Measurements from ENCODE around the gene PEAR1. TPM values are rescaled to one million over a fixed set of nuclear protein-coding genes. Genes with fewer than 3 reads are reported as not detected.
A peak's percentile ranks its signal among the peaks of the same experiment; 100 is the strongest.

The PEAR1 gene
- total RNA-seq, 4 donors from 2014 or later, result 7.0 to 10.7 (median 9.1) TPM

DNA sequence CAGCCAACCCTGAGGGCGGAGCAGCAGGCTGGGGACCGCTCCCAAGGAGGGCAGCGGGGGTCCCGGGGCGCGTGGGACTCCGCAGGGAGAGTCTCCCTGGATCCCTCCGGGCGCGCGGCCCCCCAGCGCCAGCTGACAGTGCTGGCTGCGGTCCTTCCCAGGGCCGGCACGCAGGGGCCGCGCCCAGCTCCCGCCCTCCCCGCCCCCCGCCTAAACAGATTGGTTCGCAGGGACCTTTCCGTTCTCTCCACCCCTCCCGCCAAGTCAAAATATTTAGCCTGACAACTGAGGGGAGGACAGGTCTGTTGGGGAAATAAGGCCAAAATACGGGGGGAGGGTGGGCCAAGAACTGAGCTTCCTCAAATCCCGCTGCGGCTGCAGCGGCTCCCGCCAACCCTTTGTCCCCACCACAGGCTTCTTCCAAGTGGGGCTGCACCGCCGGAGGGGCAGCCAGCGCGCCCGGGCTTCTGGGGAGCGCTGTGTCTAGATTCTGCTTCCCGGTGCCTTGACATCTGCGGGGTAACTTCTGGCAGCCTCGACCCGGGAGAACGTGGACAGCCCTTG lies 34.5 kb upstream of the PEAR1 start, which contains the start of gene INSRR:
Gene INSRR (minus strand): TSS at position 159 of the 564 bp plus-strand sequence. CDS start 496 bp downstream, outside the sequence.
- peak; percentile 29 for ATAC-seq
- Histone ChIP-seq H3K36me3 (no peaks in the 10 kb centered on the region), H3K27ac (no peak within 1 kb of the TSS), H3K27me3 (peaks cover 83% of the 10 kb centered on the region), H3K4me1 (peaks cover 0 to 35% (median 22%) of the 10 kb centered on the region in 3 donors), H3K9me3 (no peaks in the 10 kb centered on the region), H3K4me3 (peak within 1 kb of the TSS in 1 of 2 donors; percentile 43)
- WGBS, 2 donors (ENCODE audit: low coverage in 1 of 2), result 10 to 40% methylated on average over 2 to 7 of the region's 39 CpGs
- TF ChIP-seq, protein P1, sequence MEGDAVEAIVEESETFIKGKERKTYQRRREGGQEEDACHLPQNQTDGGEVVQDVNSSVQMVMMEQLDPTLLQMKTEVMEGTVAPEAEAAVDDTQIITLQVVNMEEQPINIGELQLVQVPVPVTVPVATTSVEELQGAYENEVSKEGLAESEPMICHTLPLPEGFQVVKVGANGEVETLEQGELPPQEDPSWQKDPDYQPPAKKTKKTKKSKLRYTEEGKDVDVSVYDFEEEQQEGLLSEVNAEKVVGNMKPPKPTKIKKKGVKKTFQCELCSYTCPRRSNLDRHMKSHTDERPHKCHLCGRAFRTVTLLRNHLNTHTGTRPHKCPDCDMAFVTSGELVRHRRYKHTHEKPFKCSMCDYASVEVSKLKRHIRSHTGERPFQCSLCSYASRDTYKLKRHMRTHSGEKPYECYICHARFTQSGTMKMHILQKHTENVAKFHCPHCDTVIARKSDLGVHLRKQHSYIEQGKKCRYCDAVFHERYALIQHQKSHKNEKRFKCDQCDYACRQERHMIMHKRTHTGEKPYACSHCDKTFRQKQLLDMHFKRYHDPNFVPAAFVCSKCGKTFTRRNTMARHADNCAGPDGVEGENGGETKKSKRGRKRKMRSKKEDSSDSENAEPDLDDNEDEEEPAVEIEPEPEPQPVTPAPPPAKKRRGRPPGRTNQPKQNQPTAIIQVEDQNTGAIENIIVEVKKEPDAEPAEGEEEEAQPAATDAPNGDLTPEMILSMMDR (IDR thresholded peaks at IDR 0.05), result no peak
- TF ChIP-seq POLR2A (IDR thresholded peaks at IDR 0.05), result peak in 1 of 2 donors; percentile 8

DNA sequence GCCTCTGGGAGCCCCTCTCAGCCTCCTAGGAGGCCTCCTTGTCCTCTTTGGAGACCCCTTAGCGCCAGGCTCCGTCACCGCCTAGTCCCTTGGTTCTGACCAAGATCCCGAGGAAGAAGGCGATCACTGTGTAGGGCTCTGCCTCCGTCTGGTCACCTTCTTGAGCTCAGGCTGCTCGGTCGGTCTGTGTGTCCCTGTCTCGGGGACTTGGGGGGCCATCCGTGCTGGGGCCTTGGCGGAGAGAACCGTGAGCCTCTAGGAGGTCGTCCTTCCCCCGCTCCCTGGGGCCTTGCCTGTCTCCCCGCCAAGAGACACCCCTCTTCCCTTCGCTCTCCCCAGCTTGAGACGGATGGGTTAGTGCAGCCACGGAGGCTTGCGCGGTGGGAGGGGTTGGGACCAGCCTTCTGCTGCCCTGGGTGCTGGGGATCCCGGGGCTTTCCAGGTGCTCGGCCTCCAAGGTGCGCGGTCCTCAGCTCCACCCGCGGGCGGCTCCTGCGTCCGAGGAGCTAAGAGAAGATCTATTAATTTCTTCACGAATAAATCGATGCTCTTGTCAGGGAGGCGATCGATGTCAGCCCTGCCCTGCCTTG lies 33.9 kb upstream of the PEAR1 start:
- Histone ChIP-seq H3K27me3 (peaks cover 85% of the 10 kb centered on the region), H3K4me3 (peak overlapping the region in 1 of 2 donors; percentile 43), H3K36me3 (no peaks in the 10 kb centered on the region), H3K27ac (no peak overlapping the region), H3K4me1 (peaks cover 0 to 35% (median 22%) of the 10 kb centered on the region in 3 donors), H3K9me3 (no peaks in the 10 kb centered on the region)
- ATAC-seq, result peak; percentile 25
- no peak for TF ChIP-seq POLR2A (IDR thresholded peaks at IDR 0.05)
- TF ChIP-seq POLR2AphosphoS5 (IDR thresholded peaks at IDR 0.05), result no peak
- TF ChIP-seq, protein P1 (IDR thresholded peaks at IDR 0.05), result no peak
- no peak for TF ChIP-seq EP300 (IDR thresholded peaks at IDR 0.05)
- WGBS, 2 donors (ENCODE audit: low coverage in 1 of 2), result 0 to 2% methylated on average over 8 to 9 of the region's 33 CpGs

DNA sequence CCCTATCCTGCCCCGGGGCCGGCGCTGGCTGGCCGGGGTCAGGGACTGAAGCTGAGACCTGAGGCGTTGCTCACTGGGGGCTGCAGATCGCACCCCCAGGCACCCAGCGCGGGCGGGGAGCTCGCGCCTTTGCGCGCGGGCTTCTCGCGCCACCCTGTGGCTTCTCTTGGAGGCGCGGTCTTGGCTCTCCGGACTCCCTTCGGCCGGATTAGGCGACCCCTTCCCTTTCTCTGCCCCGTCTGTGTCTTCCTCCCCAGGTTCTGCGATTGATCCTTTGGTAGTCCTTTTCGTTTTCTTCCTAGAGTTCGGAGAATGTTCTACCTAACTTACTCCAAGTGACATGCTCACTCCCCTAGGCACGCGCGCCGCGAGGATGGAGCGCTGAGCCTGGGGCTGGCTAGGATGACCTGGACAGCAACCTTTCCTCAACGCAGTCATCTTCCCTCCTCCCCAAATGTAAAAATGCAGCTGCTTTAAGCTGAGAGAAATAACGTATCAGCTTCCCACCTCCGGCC lies 33.3 kb upstream of the PEAR1 start:
- Histone ChIP-seq H3K27me3 (peaks cover 88% of the 10 kb centered on the region), H3K27ac (no peak overlapping the region)

DNA sequence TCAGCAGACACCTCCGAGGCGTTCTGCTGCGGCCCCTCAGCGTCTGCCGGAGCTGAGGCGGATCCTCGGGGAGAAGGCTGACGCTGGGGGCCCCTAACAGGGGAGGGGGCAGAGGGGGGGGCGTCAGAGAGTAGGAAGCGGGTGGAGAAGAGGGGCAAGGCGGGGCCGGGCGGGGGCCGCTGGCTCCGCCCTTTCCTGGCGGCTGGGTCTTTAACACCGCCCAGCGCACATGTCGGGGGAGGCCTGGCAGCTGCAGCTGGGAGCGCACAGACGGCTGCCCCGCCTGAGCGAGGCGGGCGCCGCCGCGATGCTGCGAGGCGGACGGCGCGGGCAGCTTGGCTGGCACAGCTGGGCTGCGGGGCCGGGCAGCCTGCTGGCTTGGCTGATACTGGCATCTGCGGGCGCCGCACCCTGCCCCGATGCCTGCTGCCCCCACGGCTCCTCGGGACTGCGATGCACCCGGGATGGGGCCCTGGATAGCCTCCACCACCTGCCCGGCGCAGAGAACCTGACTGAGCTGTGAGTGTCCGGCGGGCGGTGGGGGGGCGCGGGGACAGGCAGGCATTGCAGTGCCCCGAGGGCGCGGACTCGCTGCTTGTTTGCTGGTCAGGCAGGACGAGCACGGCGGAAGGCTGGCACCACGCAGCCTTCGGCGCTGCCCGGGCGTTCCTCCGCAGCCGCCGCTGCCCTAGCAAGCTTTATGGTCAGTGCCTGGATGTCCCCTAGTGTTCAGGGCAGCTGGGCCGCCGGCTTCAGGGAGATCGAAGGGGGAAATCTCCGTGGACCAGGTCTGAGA lies 32.7 kb upstream of the PEAR1 start, which contains the start of gene NTRK1:
Gene NTRK1 (plus strand): TSS at position 238 of the 796 bp plus-strand sequence. CDS start 70 bp downstream, at position 308.
- Histone ChIP-seq H3K36me3 (no peaks in the 10 kb centered on the region), H3K9me3 (no peaks in the 10 kb centered on the region), H3K27me3 (peaks cover 94% of the 10 kb centered on the region), H3K27ac (no peak within 1 kb of the TSS), H3K4me3 (peak within 1 kb of the TSS in 1 of 2 donors; percentile 43), H3K4me1 (peaks cover 0 to 35% (median 22%) of the 10 kb centered on the region in 3 donors)
- no peak for TF ChIP-seq POLR2A (IDR thresholded peaks at IDR 0.05)
- no peak for TF ChIP-seq EP300 (IDR thresholded peaks at IDR 0.05)
- TF ChIP-seq, protein P1 (IDR thresholded peaks at IDR 0.05), result no peak
- no peak for TF ChIP-seq POLR2AphosphoS5 (IDR thresholded peaks at IDR 0.05)
- WGBS, 2 donors (ENCODE audit: low coverage in 1 of 2), result 5% methylated on average over 4 of the region's 69 CpGs; no CpG with 5 or more reads in 1 of the 2 donors
- peak; percentile 32 for ATAC-seq

More for the DNA sequence above, 33.3 kb upstream of the PEAR1 start:
- Histone ChIP-seq H3K4me1 (peaks cover 0 to 35% (median 22%) of the 10 kb centered on the region in 3 donors), H3K36me3 (no peaks in the 10 kb centered on the region), H3K4me3 (peak overlapping the region in 1 of 2 donors; percentile 43), H3K9me3 (no peaks in the 10 kb centered on the region)
- 0% methylated on average over 17 to 20 of the region's 35 CpGs for WGBS, 2 donors (ENCODE audit: low coverage in 1 of 2)
- TF ChIP-seq, protein P1 (IDR thresholded peaks at IDR 0.05), result peak in 3 of 4 experiments; percentile 66 to 85 (median 69)
- TF ChIP-seq EP300 (IDR thresholded peaks at IDR 0.05), result no peak
- ATAC-seq, result peak; percentile 54
